BJ (cell line): ENCODE data around the gene C1orf56. TPM values are rescaled to one million over a fixed set of nuclear protein-coding genes. Genes with fewer than 3 reads are reported as not detected.

Experiments
- CTCF ChIA-PET: fragments of 350-600 bp; formaldehyde crosslinking; extraction: SDS; loops from one replicate; lab custom pipeline; 2021; ENCODE audit warnings: antibody characterized with exemption, inconsistent platforms; lab: Yijun Ruan, JAX
- POLR2A ChIA-PET: fragments of 300-600 bp; sonication (Branson Sonifier 250); formaldehyde crosslinking; extraction: SDS; loops from one replicate; lab custom pipeline; 2021; ENCODE audit warnings: antibody characterized with exemption; lab: Charles Lee
- DNase-seq: peaks from one replicate; pipeline ENCODE4 v3.0.0-alpha.2; 2011; ENCODE audit warnings: low read depth
- H3K27me3 ChIP-seq: 2 replicates; pipeline ENCODE4 v1.6.0; 2011; ENCODE audit warnings: low read length; ENCODE audit not compliant: control insufficient read depth, insufficient read depth
- H3K36me3 ChIP-seq: 2 replicates; pipeline ENCODE4 v1.5.1; 2011; ENCODE audit warnings: low read length; ENCODE audit not compliant: control insufficient read depth, insufficient read depth
- H3K4me3 ChIP-seq: 2 replicates; pipeline ENCODE4 v1.5.1; 2011; ENCODE audit warnings: low read depth, mild to moderate bottlenecking, control low read depth, low read length
- CTCF ChIP-seq: IDR thresholded peaks from 2 replicates; pipeline ENCODE4 v1.5.1; 2011; ENCODE audit warnings: low read depth, mild to moderate bottlenecking, control low read depth, inconsistent platforms, low read length, moderate library complexity; ENCODE audit not compliant: insufficient read depth
- polyA plus RNA-seq: library from polyadenylated mRNA; depleted of rRNA; stranded (reverse); fragments of >200 nt; gene quantifications from 2 replicates; pipeline ENCODE4 v1.2.3, GENCODE V29; 2011

The C1orf56 gene
- polyA plus RNA-seq, 1 experiment: 2.0 TPM

- Histone ChIP-seq H3K27me3 (no peaks in the 10 kb centered on the region), H3K36me3 (no peaks in the 10 kb centered on the region), H3K4me3 (no peak overlapping the region)
- ChIA-PET CTCF (interaction anchor here (1.4 kb wide), 1 partner anchor 41 kb away, joined by 5 read pairs; no protein-coding TSS in a partner anchor), POLR2A (interaction anchor here (0.5 kb wide), 1 partner anchor 18 kb away, joined by 3 read pairs; no protein-coding TSS in a partner anchor)
- DNase-seq: no peak
- TF ChIP-seq CTCF: no peak
Observed at GRCh38 chr1:151065089-151065645, 17.6 kb downstream of the C1orf56 start.

DNA sequence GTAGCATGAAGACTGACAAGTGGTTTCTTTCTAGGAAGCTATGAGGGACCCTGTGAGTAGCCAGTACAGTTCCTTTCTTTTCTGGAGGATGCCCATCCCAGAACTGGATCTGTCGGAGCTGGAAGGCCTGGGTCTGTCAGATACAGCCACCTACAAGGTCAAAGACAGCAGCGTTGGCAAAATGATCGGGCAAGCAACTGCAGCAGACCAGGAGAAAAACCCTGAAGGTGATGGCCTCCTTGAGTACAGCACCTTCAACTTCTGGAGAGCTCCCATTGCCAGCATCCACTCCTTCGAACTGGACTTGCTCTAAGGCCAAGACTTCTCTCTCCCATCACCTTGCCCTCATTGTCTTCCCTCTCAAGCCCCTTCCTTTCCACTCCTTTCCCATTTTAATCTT lies 19.6 kb downstream of the C1orf56 start:
- no peaks in the 10 kb centered on the region for H3K27me3 ChIP-seq
- ChIA-PET CTCF (no interaction called here), POLR2A (no interaction called here)

GRCh38 chr1:151069103-151069486 lies 21.5 kb downstream of the C1orf56 start:
- POLR2A ChIA-PET: no interaction called here
- TF ChIP-seq CTCF: no peak
- Histone ChIP-seq H3K4me3 (no peak overlapping the region), H3K36me3 (no peaks in the 10 kb centered on the region), H3K27me3 (no peaks in the 10 kb centered on the region)
- DNase-seq: no peak
- CTCF ChIA-PET: no interaction called here

More for the DNA sequence above, 19.6 kb downstream of the C1orf56 start:
- no peak for DNase-seq
- Histone ChIP-seq H3K36me3 (no peaks in the 10 kb centered on the region), H3K4me3 (no peak overlapping the region)
- TF ChIP-seq CTCF: no peak

DNA sequence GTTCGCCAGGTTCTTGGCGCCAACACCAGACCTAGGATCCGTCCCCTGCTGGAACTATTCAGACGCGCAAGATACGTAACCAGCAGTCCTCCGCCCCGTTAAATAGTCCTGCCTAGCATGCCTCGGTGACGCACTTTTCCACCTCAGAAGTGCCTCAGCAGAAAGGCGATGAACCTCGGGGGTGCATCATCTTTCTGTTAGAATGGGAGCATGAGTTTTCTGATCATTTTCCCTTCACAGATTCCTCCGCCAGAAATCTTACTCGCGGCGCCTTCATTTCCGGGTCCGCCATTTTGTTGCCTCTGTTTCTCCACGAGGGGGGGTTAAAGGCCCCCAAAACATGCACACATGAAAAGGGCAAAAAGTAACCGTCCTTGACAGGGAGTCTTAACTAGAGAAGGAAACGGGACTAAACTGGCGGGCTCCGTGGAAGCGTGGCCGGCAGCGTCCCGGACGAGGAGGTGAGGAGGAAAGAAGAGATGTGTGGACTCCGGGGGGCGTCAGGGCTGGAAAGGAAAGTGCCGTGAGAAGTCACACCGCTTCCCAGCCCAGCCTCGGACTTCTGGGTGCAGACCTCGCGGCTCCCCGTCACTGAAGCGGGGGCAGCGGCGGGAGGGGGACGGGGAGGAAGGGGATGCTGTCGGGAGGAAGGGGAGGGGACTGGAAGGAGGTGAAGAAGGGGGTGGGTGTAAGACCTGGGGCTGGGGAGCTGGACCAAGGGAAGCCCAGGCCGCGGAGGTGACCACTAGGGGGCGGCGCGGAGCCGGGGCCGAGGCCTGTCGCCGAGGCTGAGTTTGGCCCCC lies 23.1 kb downstream of the C1orf56 start, which contains the start of gene GABPB2:
GABPB2 (plus strand) TSS at position 288 of the 803 bp plus-strand sequence. CDS start 17,429 bp downstream, outside the sequence.
- Histone ChIP-seq H3K36me3 (no peaks in the 10 kb centered on the region), H3K4me3 (peak within 1 kb of the TSS; percentile 94), H3K27me3 (no peaks in the 10 kb centered on the region)
- TF ChIP-seq CTCF: peak; percentile 99
- peak; percentile 69 for DNase-seq
- CTCF ChIA-PET: interaction anchor here (0.6 to 2.2 kb wide), 15 partner anchors 9 to 160 kb away, joined by 3 to 18 read pairs (median 4); partner anchors contain the start of genes C1orf56, MINDY1 and MLLT11
- POLR2A ChIA-PET: no interaction called here

GRCh38 chr1:151072224-151072623 lies 24.7 kb downstream of the C1orf56 start:
- no peaks in the 10 kb centered on the region for H3K27me3 ChIP-seq
- POLR2A ChIA-PET: no interaction called here
- no peaks in the 10 kb centered on the region for H3K36me3 ChIP-seq
- TF ChIP-seq CTCF: no peak
- CTCF ChIA-PET: interaction anchor here (0.8 to 2.2 kb wide), 6 partner anchors 11 to 497 kb away, joined by 3 to 18 read pairs (median 4); partner anchors contain the start of gene MLLT11
- no peak overlapping the region for H3K4me3 ChIP-seq
- DNase-seq: no peak
